Raji (cell line): Measurements from ENCODE around the gene GTPBP4.

ENCODE experiments used
- POLR2A ChIP-seq: IDR thresholded peaks from 2 replicates; pipeline ENCODE4 v1.6.1; 2011; ENCODE audit warnings: low read depth, low read length, control low read depth; ENCODE audit not compliant: insufficient read depth

Gene GTPBP4

DNA sequence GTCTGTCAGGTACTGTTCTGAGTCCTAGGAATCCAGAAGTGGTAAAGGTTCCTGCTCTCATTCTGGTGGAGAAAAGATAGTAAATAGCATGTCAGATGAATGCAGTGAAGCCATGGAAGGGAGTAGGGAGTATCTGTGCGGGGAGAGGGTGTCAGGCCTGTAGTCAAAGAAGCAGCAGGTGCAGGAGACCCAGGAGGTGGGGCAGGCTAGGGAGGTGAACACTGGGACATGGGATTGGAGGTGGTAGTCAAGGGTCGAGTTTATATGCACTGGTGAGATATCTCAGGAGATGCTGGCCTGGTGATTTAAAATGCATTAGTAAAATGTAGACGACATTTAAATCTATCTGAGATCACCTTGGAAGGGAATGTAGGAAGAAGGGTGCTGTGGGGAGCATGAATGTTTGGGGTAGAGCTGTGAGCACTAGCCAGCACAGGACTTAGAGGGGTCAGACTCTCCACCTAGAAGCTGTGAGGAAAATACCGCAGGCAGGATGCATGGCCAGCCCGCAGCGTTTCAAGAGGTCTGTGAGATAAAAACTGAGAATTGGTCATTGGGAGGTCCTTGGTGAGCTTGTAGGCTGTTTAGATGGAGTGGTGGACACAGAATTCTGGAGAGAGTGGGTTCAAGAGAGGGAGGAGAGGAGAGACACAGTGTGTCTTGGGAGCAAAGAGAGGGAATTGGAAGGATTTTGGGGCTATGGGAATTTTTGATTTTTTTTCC, 6.8 kb downstream of the GTPBP4 start:
- no peak for TF ChIP-seq POLR2A

- TF ChIP-seq POLR2A, result no peak
Measured at GRCh38 chr10:995559-995926, 7.3 kb downstream of the GTPBP4 start.

DNA sequence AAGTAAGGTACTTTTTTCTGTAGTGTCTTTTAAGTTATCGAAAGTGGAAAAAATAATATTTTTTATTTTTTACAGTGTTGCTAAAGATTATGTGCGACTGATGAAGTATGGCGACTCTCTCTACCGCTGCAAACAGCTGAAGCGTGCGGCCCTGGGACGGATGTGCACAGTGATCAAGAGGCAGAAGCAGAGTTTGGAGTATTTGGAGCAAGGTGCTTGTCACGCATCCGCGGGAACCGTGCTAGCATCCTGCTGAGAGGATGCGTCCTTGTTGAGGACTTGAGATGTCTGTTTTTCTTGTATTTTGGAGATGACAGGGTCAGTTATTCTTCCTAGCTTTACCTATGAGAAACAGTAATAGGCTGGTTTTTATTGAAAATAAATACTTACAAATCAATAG, 7.8 kb downstream of the GTPBP4 start:
- TF ChIP-seq POLR2A, result no peak

DNA sequence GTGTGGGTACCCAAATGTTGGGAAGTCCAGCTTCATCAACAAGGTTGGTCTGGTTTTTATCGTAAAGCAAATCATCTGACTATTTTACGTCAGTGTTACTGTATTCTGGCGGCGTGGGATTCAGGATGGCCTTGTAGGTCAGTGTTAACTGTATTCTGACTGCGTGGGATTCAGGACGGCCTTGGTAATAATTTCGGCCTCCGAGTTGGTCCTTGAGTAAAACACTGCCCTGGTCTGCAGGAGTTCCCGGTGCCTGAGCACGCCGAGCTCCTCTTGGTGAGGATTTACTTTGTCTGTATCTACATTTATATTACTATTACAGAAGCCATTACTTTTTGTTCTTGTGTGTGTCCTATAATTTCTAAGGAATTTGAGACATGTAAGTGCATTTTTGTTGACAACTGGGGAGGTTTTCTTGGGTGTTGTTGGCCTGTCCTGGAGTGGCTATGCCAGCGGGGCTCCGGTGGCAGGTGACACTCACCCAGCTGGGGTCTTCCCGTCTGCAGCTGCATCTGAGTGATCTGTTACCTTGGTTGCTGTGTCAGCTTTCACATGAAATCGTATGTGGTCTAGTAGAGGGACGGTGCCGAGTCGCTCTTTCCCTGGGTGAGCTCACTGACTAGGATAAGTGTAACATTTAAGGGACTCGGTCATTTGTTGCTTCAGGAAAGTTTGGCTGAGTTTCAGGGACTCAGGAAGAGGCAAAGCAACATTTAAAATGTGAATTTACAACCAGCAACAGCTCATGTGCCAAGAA, 9.2 kb downstream of the GTPBP4 start:
- no peak for TF ChIP-seq POLR2A

DNA sequence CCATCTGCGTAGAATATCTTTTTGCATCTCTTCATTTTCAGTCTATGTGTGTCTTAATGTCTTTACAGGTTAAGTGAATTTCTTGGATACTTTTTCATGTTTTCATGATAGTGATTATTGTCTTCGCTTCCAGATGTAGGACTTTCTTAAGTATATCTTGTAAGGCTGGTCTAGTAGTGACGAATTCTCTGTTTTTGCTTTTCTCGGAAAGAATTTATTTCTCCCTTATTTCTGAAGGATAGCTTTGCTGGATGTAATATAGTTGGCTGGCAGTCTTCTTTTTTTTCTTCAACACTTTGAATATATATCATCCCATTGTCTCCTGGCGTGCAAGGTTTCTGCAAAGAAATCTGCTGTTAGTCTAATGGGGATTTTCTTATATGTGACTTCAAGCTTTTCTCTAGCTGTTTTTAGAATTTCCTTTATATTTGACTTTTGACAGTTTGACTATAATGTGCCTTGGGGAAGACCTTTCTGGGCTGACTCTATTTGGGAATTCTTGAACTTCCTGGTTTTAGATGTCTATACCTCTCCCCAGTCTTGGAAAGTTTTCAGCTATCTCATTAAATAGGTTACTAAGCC, 14.3 kb downstream of the GTPBP4 start:
- TF ChIP-seq POLR2A, result no peak

GRCh38 chr10:1003884-1004670, 15.8 kb downstream of the GTPBP4 start:
- no peak for TF ChIP-seq POLR2A

DNA sequence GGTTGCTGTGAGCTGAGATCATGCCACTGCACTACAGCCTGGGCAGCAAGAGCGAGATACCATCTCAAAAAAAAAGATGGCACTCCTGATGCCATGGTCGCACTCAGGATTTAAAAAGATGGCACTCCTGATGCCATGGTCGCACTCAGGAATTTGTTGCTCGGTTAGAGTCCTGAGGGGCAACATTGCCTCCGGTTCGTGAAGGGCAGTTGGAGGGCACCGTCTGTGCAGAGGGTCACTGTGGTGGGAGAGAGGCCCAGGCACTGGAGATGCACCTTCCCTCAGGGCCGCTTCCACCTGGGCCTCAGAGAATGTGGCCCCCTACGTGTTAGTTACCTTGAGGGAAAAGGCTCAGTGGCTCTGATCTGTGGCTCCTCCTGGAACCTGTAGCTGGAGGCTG, 18.3 kb downstream of the GTPBP4 start:
- no peak for TF ChIP-seq POLR2A

- no peak for TF ChIP-seq POLR2A
Measured at GRCh38 chr10:1007583-1007982, 19.3 kb downstream of the GTPBP4 start.

DNA sequence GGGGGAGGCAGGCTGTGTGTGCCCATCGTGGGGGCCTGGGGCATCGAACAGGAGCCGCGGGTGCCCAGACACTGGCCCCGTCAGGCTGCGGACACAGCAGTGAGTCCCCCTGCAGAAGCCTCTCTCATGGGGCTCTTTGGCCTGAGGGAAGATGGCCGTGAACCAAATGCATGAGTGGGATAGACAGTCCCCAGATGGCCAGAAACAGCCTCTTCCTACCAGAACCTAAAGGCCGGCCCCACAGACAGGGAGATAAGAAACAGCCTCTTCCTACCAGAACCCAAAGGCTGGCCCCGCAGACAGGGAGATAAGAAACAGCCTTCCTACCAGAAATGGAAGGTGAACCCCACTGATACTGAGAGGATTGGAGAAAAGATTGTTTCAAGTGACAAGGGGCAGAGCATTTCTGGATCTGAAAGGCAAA, 20.8 kb downstream of the GTPBP4 start:
- TF ChIP-seq POLR2A, result no peak

GRCh38 chr10:1010703-1011102, 22.5 kb downstream of the GTPBP4 start:
- TF ChIP-seq POLR2A, result no peak

DNA sequence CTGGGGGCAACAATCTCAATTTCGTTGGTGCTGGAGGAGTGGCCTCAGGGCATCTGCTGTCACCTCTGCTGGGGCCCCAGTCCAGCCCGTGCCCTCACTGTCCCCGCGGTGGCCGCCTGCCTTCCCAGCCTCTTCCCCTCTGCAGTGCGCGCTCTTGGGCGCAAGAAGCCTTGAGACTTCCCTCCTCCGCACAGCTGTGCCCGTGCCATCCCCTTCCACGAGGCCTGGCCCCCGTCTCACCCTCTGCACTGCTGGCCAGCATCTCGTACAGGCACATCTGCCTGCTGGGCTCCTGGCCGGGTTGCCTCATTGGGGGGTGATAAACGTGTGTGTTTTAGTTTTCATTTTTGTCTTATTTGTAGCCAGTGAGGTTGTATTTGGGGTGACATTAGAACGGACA, 23.5 kb downstream of the GTPBP4 start:
- no peak for TF ChIP-seq POLR2A

DNA sequence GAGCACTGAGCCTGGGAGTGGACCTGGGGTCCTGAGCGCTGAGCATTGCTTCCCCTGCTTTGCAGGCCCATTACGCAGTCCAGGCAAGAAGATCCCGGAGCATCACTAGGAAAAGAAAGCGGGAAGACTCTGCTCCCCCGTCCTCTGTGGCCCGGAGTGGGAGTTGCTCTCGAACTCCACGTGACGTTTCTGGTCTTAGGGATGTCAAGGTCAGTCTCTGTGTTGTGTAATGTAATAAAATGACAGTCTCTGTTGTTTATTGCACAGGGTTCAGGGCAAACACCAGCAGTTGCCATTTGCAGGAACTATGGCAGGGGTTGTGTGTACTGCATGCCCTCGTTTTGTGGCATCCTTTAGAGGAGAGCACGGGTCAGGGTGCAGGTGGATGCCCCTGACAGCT, 27.5 kb downstream of the GTPBP4 start:
- TF ChIP-seq POLR2A, result no peak

DNA sequence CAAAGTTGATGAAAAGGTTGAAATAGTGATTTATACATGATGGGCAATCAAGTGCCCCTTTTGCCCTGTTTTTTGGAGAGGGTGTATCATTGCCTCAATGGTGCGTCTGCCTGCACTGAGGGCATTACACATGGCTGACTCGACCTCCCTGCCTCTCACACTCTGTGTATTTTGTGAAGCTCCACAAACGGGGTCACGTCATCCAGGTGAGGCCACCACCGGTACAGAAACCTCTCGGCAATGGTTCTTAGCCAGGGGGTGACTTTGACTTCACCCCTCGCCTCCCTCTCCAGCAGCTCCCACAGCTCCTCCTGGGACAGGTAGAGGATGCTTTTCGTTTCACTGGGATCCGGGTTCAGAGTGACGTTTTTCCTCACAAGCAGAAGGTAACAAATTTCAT, 31.1 kb downstream of the GTPBP4 start:
- no peak for TF ChIP-seq POLR2A

GRCh38 chr10:1020460-1020859, 32.2 kb downstream of the GTPBP4 start:
- TF ChIP-seq POLR2A, result no peak

- TF ChIP-seq POLR2A, result no peak
Measured at GRCh38 chr10:1020958-1021357, 32.7 kb downstream of the GTPBP4 start.
